Suppressor macrophage (primary cell): ENCODE measurements around the gene EEF1A2.

Experiments
- DNase-seq, 4 experiments: peaks; one replicate each; pipeline ENCODE4 v3.0.0-alpha.2; 2020 to 2022

EEF1A2 gene

DNA sequence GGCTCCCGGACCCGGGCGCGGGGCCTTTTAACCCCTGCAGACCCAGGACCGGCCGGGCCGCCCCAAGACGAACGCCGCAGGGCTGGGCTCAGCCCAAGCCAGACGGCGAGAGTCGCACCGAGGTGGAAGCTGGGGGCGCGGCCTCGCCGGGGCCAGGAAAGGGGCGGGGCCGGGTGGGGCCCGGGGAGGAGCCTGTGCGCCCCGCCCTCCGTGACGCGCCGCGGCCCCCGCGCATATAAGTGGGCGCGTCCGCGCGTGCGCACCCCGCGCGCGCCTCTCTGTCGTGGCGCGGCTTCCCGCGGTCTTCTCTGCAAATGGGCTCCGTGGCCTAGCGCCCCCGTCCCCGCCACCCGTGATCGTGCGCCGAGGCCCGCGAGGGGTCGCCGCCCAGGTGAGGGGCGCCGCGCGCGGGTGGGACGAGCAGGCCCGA, 21.6 kb upstream of the EEF1A2 start, which contains the start of gene PPDPF:
PPDPF (plus strand) TSS at position 262 of the 430 bp plus-strand sequence. CDS start 544 bp downstream, outside the sequence.
- peak; percentile 84 to 97 (median 94) for DNase-seq

DNA sequence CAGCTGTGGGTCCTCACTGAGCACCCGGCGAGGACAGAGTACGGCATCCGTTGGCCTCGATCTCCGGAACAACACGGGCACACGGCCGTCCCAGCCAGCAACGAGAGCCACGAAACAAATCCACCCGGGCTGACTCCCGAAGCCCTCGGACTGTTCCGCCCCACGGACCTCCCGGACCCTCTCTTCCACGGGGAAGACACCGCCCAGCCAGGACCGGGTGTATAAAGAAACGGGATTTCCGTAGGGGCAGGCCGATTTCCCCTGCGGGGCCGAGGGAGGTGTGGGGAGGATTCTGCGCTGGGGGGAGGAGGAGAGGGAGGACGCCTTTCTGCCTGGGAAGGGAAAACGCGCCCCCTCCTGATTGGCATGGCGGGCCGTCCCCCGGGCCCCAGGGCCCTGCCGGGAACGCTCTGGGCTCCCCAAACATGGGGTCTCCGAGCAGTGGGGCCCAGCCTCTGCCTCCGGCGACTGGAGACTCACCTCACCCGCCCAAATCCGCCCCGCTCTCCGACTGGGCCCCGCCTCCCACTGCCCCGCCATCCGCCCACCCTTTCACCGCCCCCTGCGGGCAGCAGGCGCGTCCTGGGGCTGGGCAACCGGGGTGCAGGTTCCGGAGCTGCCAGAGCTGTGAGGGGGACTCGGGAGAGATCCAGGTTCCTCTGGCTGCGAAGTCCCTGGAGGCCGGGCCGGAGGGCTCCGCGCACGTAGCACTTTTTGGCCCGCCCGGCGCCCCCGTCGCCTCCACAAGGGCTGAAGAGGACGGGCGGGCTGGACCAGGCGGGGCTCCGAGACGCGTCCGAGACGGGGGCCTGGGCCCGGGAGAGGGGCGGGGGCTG, 21.0 kb upstream of the EEF1A2 start:
- peak in 1 of 4 experiments; percentile 9 for DNase-seq

DNA sequence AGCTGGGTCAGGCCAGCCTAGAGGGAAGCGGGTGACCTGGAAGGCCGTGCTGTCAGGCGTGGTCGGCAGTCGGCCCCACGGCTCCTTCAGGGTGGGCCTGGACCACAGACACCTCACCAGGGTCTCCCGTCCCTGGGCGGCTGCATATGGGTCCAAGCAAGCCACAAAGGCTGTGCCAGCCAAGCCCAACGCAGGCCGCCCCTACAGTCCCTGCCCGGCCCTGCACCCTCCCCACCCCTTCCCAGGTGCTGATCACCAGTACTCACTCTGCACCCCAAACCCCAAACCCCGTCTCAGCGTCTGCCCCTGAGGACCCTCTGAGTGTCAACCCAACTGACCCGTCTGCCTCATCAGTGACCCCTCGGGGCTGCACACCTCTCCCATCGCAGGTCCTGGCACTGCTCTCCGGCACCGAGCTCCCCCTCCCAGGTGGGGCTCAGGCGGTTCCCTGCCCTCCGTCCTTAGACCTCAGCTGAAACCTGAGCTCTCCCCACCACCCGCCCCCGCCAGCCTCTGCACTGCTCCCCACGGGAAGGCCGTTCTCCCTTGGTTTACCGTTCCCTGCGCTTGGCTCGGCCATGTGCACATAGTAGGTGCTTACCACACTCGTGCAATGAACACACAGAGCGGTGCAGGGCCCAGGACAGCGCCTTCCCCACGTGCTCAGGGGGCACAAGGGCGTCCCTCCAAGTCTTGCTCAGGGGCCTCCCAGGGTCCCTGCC, 20.2 kb upstream of the EEF1A2 start:
- DNase-seq: no peak

DNA sequence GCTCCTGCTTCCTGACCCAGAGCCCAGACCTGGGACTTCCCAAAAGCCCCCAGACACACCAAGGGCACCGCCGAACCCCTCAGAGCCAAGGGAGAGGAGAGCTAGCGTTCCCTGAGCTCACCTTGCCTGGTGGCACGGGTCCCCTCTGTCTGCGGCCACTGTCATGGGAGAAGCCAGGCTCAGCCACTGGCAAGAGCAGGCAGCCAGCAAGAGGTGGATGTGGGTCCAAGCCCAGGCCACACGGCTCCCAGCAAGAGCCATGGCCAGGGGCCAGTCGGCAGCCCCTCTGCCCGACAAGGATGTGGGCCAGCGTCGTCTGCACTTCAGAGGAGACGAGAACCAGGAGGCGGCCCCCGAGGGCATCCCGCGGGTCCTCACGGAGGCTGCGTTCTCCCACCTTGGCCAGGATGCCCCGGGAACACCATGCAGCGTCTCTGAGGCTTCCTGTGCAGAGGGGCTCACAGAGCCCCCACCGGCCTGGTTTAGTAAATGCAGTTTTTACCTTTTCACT, 19.5 kb upstream of the EEF1A2 start:
- no peak for DNase-seq

DNA sequence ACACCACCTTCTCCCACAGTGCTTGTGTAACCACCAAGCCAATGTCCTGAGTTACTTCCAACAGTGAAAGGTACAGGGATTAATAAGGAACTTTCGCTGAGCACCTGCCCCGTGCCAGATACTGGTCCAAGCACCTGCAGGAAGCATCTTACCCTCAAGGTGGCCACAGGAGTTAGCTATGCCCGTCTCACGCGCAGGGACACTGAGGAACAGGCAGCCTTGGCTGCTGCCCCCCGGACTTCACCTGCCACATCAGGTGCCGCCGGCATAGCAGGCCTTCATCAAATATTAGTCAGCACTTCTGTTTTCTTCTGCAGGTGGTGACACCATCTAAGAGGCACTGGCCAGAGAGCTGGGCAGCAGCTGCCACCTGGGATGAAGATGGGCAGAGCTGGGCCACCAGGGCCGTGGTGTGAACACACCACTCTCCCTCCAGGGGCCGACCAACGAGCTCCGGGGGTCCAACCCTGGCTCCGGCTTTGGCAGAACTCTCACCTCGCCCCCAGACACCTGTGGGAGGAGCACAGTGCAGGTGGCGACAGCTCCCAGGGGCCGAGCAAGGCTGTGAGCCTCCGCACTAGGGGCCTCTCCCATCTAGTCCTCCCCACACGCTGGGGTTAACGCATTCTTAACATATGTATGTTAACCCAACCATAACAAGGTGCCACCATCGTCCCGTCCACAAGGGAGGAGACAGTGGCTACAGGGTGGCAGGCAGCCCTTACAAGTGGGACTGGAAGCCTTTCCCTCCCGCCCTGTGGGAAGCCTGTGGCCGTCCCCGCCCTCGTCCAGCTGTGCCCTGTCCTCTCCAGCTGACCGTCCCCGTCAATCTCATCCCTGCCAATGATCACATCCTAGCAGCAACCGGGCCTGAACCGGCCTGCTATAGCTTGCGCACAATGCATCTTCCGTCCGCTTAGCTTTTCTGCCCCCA, 18.8 kb upstream of the EEF1A2 start:
- peak in 1 of 4 experiments; percentile 1 for DNase-seq

DNA sequence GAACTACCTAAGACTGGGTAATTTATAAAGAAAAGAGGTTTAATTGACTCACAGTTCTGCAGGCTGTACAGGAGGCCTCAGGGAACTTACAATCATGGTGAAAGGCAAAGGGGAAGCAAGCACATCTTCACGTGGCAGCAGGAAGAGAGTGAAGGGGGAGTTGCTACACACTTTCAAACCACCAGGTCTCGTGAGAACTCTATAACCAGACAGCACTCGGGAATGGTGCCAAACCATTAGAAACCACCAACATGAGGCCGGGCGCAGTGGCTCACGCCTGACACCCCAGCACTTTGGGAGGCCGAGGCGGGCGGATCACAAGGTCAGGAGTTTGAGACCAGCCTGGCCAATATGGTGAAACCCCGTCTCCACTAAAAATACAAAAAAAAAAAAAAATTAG, 15.6 kb upstream of the EEF1A2 start:
- DNase-seq: peak in 3 of 4 experiments; percentile 30 to 56 (median 36)

DNA sequence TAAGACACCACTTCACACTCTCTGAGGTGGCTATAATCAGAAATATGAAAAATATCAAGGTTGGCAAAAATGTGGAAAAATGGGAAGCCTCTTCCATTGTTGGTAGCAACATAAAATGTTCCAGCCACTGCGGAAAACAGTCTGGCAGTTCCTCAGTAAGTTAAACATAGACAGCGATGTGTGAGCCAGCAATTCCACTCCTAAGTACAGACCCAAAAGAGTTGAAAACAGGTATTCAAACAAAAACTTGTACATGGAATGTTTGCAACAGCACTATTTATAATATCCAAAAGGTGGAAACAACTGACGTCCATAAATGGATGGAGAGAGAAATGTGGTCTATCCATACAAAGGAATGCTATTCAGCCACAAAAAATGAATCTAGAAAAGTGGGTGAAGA, 14.3 kb upstream of the EEF1A2 start:
- no peak for DNase-seq

DNA sequence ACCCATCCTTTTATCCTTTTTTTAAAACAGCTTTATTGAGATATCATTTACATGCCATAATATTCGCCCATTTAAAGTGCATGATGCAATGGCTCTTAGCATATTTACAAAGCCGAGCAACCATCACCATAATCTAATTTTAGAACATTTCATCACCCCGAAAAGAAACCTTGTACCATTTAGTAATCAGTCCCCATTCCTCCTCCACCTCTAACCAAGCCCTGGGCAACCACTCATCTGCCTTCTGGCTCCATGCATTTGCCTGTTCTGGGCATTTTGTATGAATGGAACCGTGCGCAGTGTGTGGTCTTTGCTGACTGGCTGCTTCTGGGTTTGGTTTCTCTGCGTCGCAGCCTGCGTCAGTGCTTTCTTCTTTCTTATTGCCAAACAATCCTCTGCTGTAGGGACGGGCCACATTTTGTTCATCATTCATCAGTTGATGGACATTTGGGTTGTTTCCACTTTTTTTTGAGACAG, 10.2 kb upstream of the EEF1A2 start:
- no peak for DNase-seq

DNA sequence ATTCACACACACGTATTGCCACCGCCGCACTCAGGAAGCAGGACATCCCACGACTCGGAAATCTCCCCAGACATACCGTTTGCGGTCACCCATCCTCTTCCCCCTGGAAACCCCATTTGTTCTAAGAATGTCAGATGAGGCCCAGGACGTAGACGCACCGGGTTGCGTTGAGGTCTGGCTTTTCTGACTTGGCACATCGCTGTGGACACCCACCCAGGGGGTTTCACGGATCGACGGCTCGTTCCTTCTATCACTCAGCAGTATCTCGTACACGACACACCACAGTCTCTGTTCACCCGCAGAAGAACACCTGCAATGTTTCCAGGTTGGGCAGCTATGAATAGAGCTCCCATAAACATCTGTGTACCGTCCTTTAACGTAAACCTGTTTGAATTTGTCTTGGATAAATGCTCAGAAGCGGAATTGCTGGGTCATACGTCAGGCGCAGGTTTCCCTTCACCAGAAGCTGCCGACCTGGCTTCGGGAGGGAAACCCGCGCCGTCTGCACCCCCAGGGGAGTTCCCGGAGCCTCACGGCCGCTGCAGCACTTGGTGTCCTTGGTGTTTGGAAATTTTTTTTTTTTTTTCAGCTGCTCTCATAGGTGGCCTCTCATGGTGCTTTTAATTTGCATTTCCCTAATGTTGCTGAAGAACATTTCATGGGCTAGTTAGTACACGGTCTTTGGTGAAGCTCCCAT, 9.3 kb upstream of the EEF1A2 start:
- DNase-seq: no peak

DNA sequence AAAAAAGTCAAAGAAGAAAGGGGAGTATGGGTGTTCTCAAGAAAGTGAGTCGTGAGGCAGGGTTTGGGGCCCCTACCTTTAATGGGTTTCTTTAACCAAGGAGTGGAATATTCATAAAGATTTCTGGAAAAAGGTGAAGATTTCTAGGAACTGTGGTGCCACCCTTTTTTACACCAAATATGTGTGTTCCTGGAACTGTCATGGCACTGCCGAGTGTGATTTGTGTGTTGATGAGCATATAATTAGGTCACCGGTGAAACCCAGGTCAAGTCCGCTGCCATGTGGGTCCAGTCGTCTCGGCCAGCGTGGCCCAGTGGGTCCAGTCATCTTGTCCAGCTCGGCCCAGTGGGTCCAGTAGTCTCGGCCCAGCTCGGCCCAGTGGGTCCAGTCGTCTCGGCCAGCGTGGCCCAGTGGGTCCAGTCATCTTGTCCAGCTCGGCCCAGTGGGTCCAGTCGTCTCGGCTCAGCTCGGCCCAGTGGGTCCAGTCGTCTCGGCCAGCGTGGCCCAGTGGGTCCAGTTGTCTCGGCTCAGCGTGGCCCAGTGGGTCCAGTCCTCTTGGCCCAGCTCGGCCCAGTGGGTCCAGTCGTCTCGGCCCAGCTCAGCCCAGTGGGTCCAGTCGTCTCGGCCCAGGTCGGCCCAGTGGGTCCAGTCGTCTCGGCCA, 8.3 kb upstream of the EEF1A2 start:
- no peak for DNase-seq

DNA sequence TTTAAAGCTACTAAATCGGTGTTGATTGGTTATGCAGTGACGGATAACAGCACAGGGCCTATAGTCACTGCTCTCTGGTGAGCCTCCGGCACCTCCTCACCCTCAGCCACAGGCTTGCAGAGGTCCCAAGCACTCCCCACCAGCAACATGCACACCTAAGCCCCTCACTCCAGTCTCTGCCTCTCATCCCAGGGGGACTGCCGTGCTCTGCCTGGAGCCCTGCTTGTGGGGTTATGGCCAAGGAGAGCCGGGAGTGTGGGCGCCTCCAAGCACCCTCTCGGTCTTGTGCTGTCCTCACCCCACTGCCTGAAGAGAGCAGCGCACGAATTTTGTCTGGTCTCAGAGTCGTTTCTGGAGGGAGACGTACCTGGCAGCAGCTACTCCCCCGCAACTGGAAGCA, 6.8 kb upstream of the EEF1A2 start:
- no peak for DNase-seq

DNA sequence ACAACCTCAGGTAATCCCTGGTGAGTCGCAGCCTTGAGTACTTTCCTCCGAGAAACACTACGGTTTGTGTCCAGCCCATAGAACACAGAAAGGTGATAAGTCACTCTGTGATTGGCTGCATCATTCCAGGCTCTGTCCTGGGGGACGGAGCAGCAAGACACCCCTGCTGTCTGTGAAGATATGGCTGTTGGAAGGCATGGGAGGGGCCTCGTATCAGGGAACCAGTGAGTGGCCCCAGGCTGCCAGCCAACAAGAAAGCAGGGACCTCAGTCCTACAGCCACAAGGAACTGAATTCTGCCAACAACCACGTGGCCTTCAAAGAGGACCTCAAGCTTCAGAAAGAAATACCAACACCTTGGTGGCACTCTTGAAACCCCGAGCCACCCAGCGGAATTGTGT, 6.4 kb upstream of the EEF1A2 start:
- no peak for DNase-seq

DNA sequence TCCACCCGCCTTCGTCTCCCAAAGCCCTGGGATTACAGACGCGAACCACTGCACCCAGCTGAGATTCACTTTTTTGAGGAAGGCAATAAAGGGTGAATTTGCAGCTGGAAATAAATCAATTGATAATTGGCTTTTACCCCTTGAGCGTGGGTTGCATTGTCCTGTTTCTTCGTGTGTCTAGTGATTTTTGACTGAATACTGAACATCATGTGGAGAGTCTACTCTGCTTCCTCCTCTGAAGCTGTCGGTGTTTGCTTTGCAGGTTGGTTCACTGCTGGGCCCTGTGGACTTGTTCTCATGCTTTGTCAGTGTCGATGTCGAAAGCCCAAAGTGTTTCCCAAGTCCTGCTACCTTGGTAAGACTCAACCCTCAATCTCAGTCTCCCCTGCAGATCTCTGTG, 5.8 kb upstream of the EEF1A2 start:
- no peak for DNase-seq

DNA sequence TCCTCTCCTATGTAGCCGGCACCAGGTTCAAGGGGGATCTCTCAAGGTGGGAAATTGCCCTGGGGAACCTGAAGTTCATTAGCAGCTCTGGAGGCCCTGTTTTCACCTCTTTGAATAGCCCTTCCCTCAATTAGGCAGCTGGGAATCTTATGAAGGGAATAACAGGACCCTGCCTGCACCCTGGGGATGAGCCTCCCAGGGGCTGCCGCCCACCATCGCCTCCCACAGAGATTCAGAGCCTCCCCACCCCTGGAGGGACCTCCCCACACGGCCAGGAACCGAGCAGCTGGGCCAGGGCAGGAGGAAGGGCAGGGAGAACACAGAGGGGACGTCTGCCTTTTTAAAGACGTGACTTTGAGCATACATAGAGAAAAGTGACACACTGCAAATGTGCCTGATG, 4.6 kb upstream of the EEF1A2 start:
- no peak for DNase-seq

DNA sequence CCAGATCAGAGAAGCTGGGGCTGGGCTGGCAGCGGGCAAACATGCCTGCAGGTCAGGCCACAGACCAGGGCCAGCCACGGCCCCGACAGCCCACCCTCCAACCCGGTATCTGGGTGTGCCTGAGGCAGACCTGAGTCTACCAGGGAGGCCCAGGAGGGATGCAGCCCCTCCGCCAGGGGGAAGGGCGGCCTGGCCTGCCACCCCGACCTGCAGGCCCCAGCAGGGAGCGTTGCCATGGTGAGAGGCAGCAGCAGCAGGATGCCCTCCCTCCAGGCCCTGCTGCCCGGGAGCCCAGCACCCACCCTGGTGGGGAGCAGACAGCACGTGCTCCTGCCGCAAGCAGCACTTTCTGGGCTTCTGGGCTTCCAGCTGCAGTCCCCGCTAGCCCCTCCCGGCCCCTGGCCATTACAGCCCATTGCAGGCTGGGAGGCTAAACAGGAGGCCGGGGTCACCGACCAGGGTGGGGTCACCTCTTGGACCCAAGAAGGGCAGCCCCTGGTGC, 3.8 kb upstream of the EEF1A2 start:
- DNase-seq: no peak

DNA sequence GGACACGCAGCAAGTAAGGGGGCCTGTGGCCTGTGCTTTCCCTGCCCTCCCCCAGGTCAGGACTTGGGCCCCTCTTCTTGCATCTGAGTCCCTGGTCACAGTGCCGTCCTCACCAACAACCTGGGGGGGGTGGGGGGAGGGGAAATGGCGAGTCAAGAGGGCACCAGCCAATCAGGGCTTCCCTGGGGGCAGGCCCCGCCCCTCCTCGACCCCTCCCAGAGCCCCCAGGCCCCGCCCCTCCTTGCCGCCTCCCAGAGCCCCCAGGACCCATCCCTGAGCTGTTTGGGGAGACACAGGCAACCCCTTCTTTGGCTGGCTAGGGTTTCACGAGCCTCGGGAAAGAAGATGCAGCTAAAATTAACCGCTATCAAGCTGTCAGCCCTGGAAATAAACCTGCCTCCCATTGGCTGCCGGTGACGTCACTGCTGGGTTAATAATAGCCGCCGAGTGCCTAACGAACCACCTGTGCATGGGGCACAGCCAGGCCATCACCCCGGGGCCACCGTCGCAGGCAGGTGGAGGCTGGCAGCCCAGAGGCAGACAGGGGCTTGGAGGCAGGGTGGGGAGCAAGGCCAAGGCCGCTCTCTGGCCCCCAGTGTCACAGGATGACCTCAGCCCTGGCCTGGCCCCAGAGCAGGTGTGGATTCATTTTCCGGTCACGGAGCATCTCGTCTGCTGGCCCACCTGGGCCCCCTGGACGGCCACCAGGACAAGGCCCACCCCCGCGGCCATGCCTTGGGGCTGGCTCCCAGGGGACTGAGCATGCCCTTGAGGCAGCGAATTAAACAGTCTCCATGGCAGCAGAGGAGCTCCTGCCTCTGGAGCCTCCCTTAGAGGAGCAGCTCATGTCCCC, 3.2 kb upstream of the EEF1A2 start:
- no peak for DNase-seq

DNA sequence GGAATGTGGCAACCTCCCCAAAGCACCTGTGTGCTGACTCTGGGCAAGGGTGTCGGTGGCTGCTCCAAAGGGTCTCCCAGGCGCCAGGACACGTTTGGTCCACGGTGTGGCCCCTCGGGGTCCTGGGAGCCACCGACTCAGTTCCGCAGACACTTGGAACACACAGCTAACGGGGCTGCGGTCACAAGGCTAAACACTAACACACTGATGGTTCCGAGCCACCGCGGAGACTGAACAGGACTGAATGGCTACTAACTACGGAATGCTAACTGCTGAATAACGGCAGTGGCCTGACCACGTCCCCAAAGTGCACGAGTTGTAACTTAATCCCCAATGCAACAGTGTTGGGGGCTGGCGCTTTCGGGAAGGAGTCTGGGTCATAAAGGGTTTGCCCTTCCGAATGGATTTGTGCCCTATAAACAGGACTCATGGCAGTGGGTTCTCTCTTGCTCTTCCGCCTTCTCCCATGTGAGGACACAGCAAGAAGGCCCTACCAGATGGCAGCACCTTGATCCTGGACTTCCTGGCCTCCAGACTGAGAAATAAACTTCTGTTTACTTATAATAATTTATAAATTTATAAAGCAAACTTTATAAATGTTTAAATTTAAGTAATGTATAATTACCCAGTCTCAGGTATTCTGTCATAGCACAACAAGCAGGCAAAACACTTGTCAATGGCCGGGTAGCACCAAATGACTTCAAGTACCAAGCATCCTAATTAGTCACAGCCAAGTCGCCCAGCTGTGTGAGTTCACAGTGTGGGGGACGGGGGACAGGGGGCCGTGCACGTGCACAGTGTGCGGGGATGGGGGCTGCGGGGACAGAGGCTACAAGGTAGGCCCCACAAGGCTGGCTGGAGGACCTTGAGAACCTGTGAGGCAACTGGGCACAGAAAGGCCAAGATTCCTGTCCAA, 2.3 kb upstream of the EEF1A2 start:
- DNase-seq: no peak

DNA sequence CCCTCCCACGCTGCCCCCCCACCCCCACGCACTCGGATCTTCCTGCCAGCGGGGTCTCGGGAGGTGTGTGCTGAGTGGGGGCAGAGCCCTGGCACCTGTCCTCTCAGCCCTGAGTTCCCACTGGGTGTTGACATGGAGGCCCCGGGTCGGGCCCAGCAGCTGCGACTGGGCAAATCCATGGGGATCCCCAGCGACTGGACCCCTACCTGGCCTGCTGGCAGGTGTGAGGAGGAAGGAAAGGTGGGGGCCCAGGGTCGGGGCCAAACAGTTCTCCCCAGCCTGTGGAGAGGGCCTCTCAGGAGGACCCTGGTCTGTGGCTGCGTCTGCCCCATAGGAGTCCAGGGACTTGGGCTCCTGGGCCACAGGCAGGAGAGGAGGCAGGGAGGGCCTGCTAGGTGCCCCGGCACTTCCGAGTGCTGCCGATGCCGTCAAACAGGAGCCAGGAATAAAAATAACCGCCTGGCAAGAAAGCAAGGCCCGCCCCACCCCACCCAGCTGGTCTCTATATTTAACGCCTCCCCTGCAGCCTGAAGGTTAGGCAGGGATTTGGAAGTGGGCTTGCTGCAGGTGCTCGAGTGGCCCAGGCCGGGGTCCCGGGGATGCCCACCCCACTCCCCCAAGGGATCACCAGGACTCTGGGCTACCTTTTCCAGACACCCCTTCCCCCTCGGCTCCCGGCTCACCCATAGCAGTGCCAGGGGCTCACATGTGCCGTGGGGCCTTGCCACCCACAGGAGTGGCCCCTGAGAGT, 1.4 kb upstream of the EEF1A2 start:
- DNase-seq: no peak
